Measurements from ENCODE around the gene UBE2QL1.

Gene UBE2QL1

GRCh38 chr5:6455571-6456200 lies 7.0 kb downstream of the UBE2QL1 start:
- DNase-seq (ENCODE audit: low read depth): no peak

DNA sequence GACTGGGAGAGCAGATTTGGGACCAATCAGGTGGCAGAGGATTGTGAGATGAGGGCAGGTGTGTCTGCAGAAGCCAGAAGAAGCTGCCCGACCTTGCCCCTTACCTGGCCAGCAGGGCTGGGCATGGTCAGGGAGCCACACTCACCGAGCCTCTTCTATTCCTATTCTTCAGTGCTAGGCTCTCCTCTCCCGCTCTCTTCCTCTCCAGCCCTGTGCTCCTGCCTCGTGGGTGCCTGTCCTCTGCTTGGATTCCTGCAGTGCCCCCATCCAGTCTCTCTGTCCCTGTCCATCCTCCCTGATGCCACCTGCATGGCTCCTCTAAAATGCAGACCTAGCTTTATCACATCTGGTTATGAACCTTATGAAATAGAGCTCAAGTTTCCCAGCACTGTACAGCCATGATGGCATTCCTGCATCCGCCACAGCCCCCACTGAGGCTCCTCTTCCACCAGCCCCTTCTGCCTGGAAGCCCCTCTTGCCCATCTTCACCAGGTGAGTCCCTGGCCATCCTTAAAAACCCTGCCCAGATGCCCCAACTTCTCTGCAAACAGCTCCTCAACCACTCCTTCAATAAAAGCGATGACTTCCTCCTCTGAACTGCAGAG lies 8.2 kb downstream of the UBE2QL1 start:
- DNase-seq (ENCODE audit: low read depth): no peak

GRCh38 chr5:6457592-6457991 lies 8.9 kb downstream of the UBE2QL1 start:
- DNase-seq (ENCODE audit: low read depth): no peak

DNA sequence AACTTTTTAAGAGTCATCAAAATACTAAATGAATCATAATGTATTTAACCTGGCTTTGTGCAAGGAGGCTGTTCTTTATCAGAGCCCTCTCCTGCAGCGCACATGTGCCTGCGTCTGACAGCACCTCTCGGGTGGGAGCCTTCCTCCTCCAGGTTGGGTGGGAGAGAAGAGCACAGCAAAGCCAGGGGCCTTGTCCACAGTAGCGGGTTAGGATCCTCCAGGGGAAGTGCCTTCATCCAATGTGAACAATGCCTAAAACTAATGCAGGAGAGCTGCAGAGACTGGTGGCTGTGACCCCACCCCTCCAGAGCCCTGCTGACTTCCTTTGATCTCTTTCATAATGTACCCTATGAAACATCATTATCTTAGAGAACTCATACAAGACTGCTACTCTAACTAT lies 10.2 kb downstream of the UBE2QL1 start:
- DNase-seq (ENCODE audit: low read depth): no peak

DNA sequence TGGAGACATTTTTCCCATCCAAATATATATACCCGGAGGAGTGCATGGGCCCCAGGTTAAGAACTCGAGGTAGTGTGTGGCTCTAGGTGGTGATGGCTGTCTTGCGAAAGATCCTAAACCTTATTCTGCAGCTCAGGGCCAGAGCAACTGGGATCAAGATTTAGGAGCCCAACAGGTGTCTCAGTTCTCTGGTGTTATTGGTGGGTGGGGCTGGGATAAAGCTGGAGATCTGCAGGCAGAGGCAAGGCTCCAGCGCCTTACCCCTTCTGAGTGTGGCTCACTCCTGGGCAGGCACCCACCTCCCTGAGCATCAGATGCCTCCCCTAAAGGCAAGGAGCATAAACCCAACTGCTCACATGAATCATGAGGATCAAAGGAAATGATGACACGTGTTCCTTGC lies 11.2 kb downstream of the UBE2QL1 start:
- no peak for DNase-seq (ENCODE audit: low read depth)

- no peak for DNase-seq (ENCODE audit: low read depth)
Observed at GRCh38 chr5:6461006-6461405, 12.3 kb downstream of the UBE2QL1 start.

DNA sequence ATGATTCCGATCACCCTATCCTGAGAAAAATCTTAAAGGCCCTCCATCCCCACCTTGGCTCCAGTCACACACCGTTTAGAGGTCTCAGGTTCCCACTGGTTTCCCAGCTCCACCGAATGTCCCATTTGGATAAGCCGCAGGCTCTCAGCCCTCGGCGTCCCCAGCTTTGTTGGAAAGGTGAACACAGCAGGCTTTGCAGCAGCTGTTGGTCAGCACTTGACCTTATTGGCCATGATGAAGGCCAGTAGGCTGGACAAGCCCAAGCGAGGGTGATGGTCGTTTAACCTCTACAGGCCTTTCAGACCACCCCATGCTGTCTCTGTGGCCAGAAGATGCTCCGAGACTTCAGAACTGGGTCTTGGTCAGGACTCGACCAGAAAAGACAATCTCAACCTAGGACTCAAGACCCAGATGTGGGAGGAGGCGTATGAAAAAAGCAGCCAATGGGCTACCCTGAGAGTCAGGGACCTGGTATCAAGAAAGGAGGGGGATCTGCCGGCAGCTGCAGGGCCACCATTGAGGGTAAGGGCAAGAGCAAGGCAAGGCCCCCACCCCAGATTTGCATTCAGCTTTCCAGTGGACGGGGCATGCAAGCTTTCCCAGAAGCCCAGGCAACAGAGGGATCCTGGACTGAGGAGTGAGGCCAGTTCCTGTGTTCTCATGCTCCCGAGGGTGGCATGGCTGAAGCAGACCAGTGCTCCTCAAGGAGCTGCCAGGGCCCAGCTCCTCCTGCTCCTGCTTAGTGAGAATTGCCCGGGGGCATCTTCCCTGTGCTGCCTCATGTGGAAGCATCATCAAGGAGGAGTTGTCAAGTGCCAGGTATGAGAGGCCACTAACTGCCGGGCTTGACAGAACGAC lies 13.4 kb downstream of the UBE2QL1 start:
- no peak for DNase-seq (ENCODE audit: low read depth)

GRCh38 chr5:6462671-6463070 lies 14.0 kb downstream of the UBE2QL1 start:
- no peak for DNase-seq (ENCODE audit: low read depth)

DNA sequence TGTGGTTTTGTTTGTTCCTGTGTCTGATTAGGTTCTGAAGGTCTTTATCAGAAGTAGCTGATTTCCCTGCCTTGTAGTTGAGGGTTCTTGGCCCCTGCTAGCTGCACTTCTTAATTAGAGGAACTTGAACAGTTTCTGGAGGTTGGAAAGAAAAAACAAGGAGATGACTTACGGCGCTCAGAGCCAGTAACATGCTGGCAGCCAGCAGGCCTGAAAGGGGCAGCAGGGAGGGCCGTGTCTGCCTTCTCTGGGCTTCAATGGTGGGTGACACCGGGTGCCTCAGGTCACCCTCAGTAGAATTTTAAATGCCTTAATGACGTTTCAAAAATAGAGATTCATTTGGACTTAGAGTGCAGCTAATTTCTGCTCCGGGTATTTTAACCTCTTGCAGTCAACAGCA lies 15.8 kb downstream of the UBE2QL1 start:
- DNase-seq (ENCODE audit: low read depth): no peak

GRCh38 chr5:6465831-6466790 lies 17.5 kb downstream of the UBE2QL1 start:
- DNase-seq (ENCODE audit: low read depth): no peak

- no peak for DNase-seq (ENCODE audit: low read depth)
Observed at GRCh38 chr5:6466975-6467567, 18.4 kb downstream of the UBE2QL1 start.

GRCh38 chr5:6467591-6467990 lies 18.9 kb downstream of the UBE2QL1 start:
- DNase-seq (ENCODE audit: low read depth): no peak

DNA sequence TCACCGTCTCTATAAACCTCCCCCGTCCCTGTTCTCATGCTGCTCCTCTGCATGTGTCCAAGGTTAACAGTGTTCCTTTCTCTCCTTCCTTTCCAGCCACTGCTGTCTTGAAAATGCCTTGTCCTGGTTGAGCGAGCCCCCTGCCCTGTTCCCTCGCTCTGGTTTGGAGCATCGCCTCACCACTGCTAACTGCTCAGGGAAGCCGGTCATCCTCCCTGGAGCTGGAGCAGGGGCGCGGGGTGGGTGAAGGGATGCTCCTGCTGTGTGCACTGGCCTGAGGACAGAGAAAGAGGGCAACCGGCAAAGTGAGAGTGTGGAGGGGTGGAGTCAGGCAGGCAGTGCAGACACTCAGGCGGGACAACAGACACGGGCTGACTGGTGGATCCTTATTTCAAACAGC lies 19.4 kb downstream of the UBE2QL1 start:
- DNase-seq (ENCODE audit: low read depth): no peak

DNA sequence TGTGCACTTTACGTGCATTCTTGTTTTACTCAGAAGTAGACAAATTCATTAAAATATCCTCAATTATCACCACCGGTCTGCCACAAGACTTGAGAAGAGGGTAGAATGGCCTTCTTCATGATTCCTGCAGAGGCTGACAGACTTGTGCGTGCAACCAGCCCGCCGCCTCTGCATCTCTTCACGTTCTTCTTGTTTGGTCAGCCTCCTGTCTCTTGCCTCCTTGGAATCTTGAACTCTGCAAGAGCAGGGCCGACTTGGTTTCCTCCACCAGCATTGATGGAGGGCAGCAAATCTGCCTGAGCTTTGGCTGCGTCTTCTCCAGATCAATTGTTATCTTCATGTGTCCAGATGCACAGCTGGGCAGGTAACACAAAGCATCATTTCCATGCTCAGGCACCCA lies 20.2 kb downstream of the UBE2QL1 start:
- DNase-seq (ENCODE audit: low read depth): no peak

DNA sequence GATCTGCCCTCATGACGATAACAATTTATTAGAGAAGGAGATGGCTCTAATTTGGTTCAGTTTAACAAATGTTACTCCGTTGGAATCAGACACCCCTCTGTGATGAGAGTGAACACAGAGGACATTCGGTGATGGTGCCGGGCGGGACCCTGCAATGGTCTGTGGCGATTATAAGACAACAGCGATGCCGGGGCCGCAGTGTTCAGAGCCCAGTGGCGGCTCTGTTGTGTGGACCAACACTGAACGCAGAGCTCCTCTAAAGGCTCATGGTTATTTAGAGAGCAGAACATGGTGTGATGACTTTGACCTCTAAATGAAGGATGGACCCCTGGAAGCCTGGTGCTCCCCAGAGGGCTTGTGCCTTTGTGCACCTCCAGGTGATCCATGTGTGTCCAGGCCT lies 21.2 kb downstream of the UBE2QL1 start:
- no peak for DNase-seq (ENCODE audit: low read depth)

DNA sequence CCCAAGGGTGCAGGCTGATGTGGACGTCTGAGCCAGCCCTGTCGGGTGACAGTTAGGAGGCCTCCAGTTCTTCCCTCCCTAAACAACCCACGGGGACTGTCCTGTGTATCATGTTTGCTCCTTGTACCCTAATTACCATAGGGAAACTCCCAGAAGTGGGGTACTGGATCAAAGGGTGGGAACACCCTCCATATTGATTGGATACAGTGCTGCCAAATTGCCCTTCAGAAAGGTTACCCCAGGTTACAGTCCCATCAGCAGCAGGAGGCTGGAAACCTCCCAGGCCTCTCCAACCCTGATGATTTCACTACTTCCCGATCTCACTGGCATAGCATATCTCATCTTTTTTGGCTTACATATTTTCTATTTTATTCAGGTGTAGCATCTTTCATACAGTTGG lies 22.0 kb downstream of the UBE2QL1 start:
- DNase-seq (ENCODE audit: low read depth): no peak

GRCh38 chr5:6471252-6471651 lies 22.6 kb downstream of the UBE2QL1 start:
- DNase-seq (ENCODE audit: low read depth): no peak

- no peak for DNase-seq (ENCODE audit: low read depth)
Observed at GRCh38 chr5:6472792-6473191, 24.1 kb downstream of the UBE2QL1 start.

- no peak for DNase-seq (ENCODE audit: low read depth)
Observed at GRCh38 chr5:6473284-6473683, 24.6 kb downstream of the UBE2QL1 start.

GRCh38 chr5:6475626-6476312 lies 27.1 kb downstream of the UBE2QL1 start:
- DNase-seq (ENCODE audit: low read depth): no peak

DNA sequence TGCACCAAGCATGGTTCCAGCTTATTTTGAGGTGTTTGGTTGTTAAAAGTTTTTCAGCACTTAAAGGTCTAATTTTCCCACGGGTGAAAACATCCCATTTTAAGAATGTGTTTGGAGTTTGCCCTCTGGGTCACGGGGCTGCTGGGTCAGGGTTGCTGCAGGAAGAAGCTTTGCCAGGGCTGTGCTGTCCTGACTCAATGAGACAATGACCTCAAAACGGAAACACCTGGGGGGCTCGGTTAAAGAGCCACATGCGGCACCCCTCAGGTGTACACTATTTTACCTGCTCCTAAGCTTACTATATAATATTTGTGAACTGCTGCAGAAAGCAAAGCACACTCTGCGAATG lies 27.6 kb downstream of the UBE2QL1 start:
- DNase-seq (ENCODE audit: low read depth): no peak

All from stimulated activated CD8-positive, alpha-beta memory T cell treated with anti-CD3 and anti-CD28 coated beads, Interleukin-4, amount 100 ng/mL, for 24 hours (primary cell).